NCI-H2107 treated with DMSO at 0.1 percent for 48 hours (cell line): ENCODE data around the gene PCYOX1L.

ENCODE experiments used
- DNase-seq: peaks from one replicate; lab custom pipeline; 2025; ENCODE audit not compliant: unreplicated experiment; lab: John Stamatoyannopoulos, UW

Gene PCYOX1L

GRCh38 chr5:149366169-149366729 is 8.4 kb downstream of the PCYOX1L start:
- DNase-seq, result no peak

GRCh38 chr5:149367249-149367971 is 9.6 kb downstream of the PCYOX1L start:
- DNase-seq, result peak; percentile 58

GRCh38 chr5:149367972-149368645 is 10.3 kb downstream of the PCYOX1L start:
- no peak for DNase-seq

GRCh38 chr5:149370878-149371277 is 13.0 kb downstream of the PCYOX1L start:
- DNase-seq, result no peak

GRCh38 chr5:149371296-149371962 is 13.6 kb downstream of the PCYOX1L start:
- peak; percentile 34 for DNase-seq

GRCh38 chr5:149372076-149372795 is 14.4 kb downstream of the PCYOX1L start:
- no peak for DNase-seq

GRCh38 chr5:149372932-149373331 is 15.1 kb downstream of the PCYOX1L start:
- no peak for DNase-seq

GRCh38 chr5:149374303-149374702 is 16.5 kb downstream of the PCYOX1L start:
- DNase-seq, result no peak

- no peak for DNase-seq
Measured at GRCh38 chr5:149374801-149375200, 17.0 kb downstream of the PCYOX1L start.

- no peak for DNase-seq
Measured at GRCh38 chr5:149375434-149375833, 17.6 kb downstream of the PCYOX1L start.

GRCh38 chr5:149376104-149376503 is 18.3 kb downstream of the PCYOX1L start:
- no peak for DNase-seq

- no peak for DNase-seq
Measured at GRCh38 chr5:149376711-149377447, 19.0 kb downstream of the PCYOX1L start.

GRCh38 chr5:149378241-149378820 is 20.5 kb downstream of the PCYOX1L start:
- DNase-seq, result no peak

- DNase-seq, result no peak
Measured at GRCh38 chr5:149379177-149379761, 21.4 kb downstream of the PCYOX1L start, which contains the start of gene IL17B. Gene IL17B, minus strand, starts transcription at chr5:149379292. Its CDS starts 67 bp downstream, at chr5:149379225.

GRCh38 chr5:149379818-149380374 is 22.1 kb downstream of the PCYOX1L start:
- no peak for DNase-seq

GRCh38 chr5:149380466-149381121 is 22.7 kb downstream of the PCYOX1L start:
- no peak for DNase-seq

GRCh38 chr5:149381261-149381985 is 23.6 kb downstream of the PCYOX1L start:
- no peak for DNase-seq

GRCh38 chr5:149381986-149382338 is 24.1 kb downstream of the PCYOX1L start:
- peak; percentile 25 for DNase-seq
